ENCODE results near the gene KRT71. TPM values are rescaled to one million over a fixed set of nuclear protein-coding genes. Genes with fewer than 3 reads are reported as not detected.

KRT71 gene
- total and polyA plus RNA-seq, 2 donors from 2014 or later = not detected

GRCh38 chr12:52515319-52515646, 37.7 kb downstream of the KRT71 start:
- intact Hi-C loops (cut with DNase I) = no loop called here
- Histone ChIP-seq H3K4me1 (ENCODE audit: control insufficient read depth in 2 of 3, insufficient read depth in 2 of 3, low read depth in 1 of 3, low read length in 3 of 3) (no peaks in the 10 kb centered on the region), H3K9me3 (ENCODE audit: control insufficient read depth in 2 of 3, insufficient read depth in 1 of 3, low read length in 3 of 3) (no peaks in the 10 kb centered on the region), H3K27me3 (ENCODE audit: control insufficient read depth, insufficient read depth, low read length) (no peaks in the 10 kb centered on the region), H3K27ac (ENCODE audit: low read depth in 2 of 2, low read length in 2 of 2) (no peak overlapping the region), H3K9ac (ENCODE audit: low read length in 3 of 3) (no peak overlapping the region), H3K36me3 (ENCODE audit: control insufficient read depth in 2 of 3, insufficient read depth in 3 of 3, low read length in 3 of 3) (no peaks in the 10 kb centered on the region), H3K4me3 (ENCODE audit: low read length in 3 of 3) (no peak overlapping the region)
- FAIRE-seq (no peak), DNase-seq (no peak)
- TF ChIP-seq, protein P1, sequence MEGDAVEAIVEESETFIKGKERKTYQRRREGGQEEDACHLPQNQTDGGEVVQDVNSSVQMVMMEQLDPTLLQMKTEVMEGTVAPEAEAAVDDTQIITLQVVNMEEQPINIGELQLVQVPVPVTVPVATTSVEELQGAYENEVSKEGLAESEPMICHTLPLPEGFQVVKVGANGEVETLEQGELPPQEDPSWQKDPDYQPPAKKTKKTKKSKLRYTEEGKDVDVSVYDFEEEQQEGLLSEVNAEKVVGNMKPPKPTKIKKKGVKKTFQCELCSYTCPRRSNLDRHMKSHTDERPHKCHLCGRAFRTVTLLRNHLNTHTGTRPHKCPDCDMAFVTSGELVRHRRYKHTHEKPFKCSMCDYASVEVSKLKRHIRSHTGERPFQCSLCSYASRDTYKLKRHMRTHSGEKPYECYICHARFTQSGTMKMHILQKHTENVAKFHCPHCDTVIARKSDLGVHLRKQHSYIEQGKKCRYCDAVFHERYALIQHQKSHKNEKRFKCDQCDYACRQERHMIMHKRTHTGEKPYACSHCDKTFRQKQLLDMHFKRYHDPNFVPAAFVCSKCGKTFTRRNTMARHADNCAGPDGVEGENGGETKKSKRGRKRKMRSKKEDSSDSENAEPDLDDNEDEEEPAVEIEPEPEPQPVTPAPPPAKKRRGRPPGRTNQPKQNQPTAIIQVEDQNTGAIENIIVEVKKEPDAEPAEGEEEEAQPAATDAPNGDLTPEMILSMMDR (IDR thresholded peaks at IDR 0.05; ENCODE audit: borderline replicate concordance, extremely low read depth, insufficient read depth) = no peak

DNA sequence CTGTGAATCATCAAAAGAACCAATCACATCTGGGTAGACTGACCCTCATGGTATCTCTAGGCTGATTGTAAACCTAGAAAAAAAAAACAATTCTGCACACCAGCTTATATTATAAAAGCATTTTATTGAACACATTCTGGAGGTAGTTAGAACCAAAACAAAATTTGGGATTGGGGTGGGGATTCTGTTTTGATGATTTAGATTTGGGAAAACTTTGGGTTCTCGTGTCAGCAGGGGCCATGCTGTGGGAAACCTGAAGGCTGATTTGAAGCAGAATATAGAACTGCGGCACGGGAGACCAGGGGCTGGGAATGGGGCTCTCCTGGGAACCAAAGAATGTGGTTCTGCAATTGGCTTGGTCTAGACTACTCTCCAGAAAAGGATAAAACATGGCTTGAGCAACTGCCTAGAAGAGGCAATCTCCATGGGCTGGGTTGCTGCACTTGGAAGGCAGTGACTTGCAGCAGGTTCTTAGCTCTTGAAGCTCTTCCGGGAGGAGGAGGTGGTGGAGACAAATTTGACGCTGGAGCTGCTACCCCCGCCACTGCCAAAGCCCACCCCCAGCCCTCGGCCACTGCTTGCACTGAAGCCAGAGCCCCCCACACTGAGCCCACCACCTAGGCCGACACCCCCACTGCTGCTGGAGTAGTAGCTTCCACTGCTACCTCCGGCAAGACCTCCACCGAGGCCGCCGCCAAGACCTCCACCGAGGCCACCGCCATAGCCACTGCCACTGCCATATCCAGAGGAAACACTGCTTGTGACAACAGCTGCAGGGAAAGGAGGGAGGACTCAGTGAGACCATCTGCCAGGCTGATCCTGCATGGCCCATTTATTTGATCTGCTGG, 38.2 kb downstream of the KRT71 start:
- Histone ChIP-seq H3K27ac (ENCODE audit: low read depth in 2 of 2, low read length in 2 of 2) (no peak overlapping the region), H3K4me3 (ENCODE audit: low read length in 3 of 3) (no peak overlapping the region), H3K36me3 (ENCODE audit: control insufficient read depth in 2 of 3, insufficient read depth in 3 of 3, low read length in 3 of 3) (no peaks in the 10 kb centered on the region), H3K27me3 (ENCODE audit: control insufficient read depth, insufficient read depth, low read length) (no peaks in the 10 kb centered on the region), H3K9me3 (ENCODE audit: control insufficient read depth in 2 of 3, insufficient read depth in 1 of 3, low read length in 3 of 3) (no peaks in the 10 kb centered on the region), H3K4me1 (ENCODE audit: control insufficient read depth in 2 of 3, insufficient read depth in 2 of 3, low read depth in 1 of 3, low read length in 3 of 3) (no peaks in the 10 kb centered on the region), H3K9ac (ENCODE audit: low read length in 3 of 3) (no peak overlapping the region)
- intact Hi-C loops (cut with DNase I) = no loop called here
- TF ChIP-seq, protein P1 (IDR thresholded peaks at IDR 0.05; ENCODE audit: borderline replicate concordance, extremely low read depth, insufficient read depth) = no peak
- FAIRE-seq = no peak
- DNase-seq = peak in 1 of 5 donors; percentile 70

DNA sequence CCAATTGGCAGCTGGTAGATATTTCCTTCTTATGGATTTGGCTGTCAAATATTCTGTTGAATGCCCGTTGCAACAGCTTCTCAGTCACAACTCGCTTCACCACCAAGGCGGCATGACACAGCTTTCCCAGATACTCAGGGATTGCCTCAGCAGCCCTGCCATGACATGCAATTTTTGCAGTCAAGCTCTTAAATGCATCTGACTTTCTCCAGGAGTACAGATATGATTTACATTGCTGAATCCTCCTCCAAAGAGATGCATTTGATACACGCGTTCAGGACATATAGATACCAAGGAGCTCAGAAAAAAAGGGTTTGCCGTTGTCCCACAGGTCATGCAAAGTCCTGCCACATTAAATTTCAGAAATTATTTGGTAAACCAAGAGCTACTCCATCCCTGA, 39.2 kb downstream of the KRT71 start:
- Histone ChIP-seq H3K36me3 (ENCODE audit: control insufficient read depth in 2 of 3, insufficient read depth in 3 of 3, low read length in 3 of 3) (no peaks in the 10 kb centered on the region), H3K4me1 (ENCODE audit: control insufficient read depth in 2 of 3, insufficient read depth in 2 of 3, low read depth in 1 of 3, low read length in 3 of 3) (no peaks in the 10 kb centered on the region), H3K27ac (ENCODE audit: low read depth in 2 of 2, low read length in 2 of 2) (no peak overlapping the region), H3K9ac (ENCODE audit: low read length in 3 of 3) (no peak overlapping the region), H3K4me3 (ENCODE audit: low read length in 3 of 3) (no peak overlapping the region), H3K9me3 (ENCODE audit: control insufficient read depth in 2 of 3, insufficient read depth in 1 of 3, low read length in 3 of 3) (no peaks in the 10 kb centered on the region), H3K27me3 (ENCODE audit: control insufficient read depth, insufficient read depth, low read length) (no peaks in the 10 kb centered on the region)
- FAIRE-seq (no peak), DNase-seq (peak in 1 of 5 donors; percentile 1)
- TF ChIP-seq, protein P1 (IDR thresholded peaks at IDR 0.05; ENCODE audit: borderline replicate concordance, extremely low read depth, insufficient read depth) = no peak
- intact Hi-C loops (cut with DNase I) = no loop called here
